Neuron (in vitro differentiated cells): ENCODE measurements around the gene DTNBP1.

Experiments
- H2AFZ ChIP-seq: one replicate; pipeline ENCODE4 v1.6.1; 2013; ENCODE audit warnings: low read depth, mild to moderate bottlenecking, inconsistent platforms, low read length, moderate library complexity
- H3K27me3 ChIP-seq: one replicate; pipeline ENCODE4 v1.6.1; 2013; ENCODE audit warnings: low read length; ENCODE audit not compliant: insufficient read depth
- H3K36me3 ChIP-seq: one replicate; pipeline ENCODE4 v1.6.1; 2013; ENCODE audit warnings: low read length; ENCODE audit not compliant: insufficient read depth
- H3K4me1 ChIP-seq: one replicate; pipeline ENCODE4 v1.6.1; 2013; ENCODE audit warnings: low read length; ENCODE audit not compliant: insufficient read depth
- H3K4me3 ChIP-seq: 2 replicates; pipeline ENCODE4 v1.5.1; 2013; ENCODE audit warnings: mild to moderate bottlenecking, low read length, moderate library complexity
- H3K9me3 ChIP-seq: one replicate; pipeline ENCODE4 v1.6.1; 2013; ENCODE audit warnings: low read length

Gene DTNBP1

GRCh38 chr6:15533379-15534026 is 129.3 kb downstream of the DTNBP1 start:
- Histone ChIP-seq H3K4me3 (no peak overlapping the region), H3K36me3 (no peaks in the 10 kb centered on the region), H3K4me1 (no peaks in the 10 kb centered on the region), H2AFZ (no peak overlapping the region), H3K27me3 (no peaks in the 10 kb centered on the region), H3K9me3 (no peaks in the 10 kb centered on the region)

- H3K4me3 ChIP-seq: no peak overlapping the region
- no peaks in the 10 kb centered on the region for H3K9me3 ChIP-seq
- H3K36me3 ChIP-seq: no peaks in the 10 kb centered on the region
These were observed 130.9 kb downstream of the DTNBP1 start for GRCh38 chr6:15531973-15532372.

DNA sequence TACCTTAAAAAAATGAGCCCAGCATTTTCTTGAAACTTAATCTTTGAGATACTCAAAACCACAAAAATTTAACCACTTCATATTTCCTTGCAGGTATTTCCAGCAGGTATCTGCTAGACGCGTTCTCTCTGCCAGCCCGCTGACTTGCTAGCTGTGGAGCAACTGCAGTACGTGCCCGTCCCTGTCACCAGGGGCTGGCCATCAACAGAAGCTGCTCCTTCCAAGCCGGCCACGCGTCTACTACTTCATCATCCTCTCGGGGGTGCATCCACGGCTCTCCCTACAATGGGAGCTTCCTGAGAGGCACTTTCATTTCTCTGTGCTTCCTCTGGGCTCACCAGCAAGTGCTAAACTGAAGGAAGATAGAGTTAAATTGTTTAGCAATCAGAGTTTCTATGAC is 132.4 kb downstream of the DTNBP1 start:
- peaks cover 2% of the 10 kb centered on the region for H3K9me3 ChIP-seq

More at GRCh38 chr6:15531973-15532372, 130.9 kb downstream of the DTNBP1 start:
- H2AFZ ChIP-seq: no peak overlapping the region
- H3K4me1 ChIP-seq: no peaks in the 10 kb centered on the region
- H3K27me3 ChIP-seq: no peaks in the 10 kb centered on the region

GRCh38 chr6:15528870-15529269 is 134.0 kb downstream of the DTNBP1 start:
- Histone ChIP-seq H3K27me3 (no peaks in the 10 kb centered on the region), H3K4me1 (no peaks in the 10 kb centered on the region), H3K4me3 (no peak overlapping the region), H3K36me3 (peaks cover 6% of the 10 kb centered on the region), H3K9me3 (peaks cover 4% of the 10 kb centered on the region), H2AFZ (no peak overlapping the region)

More for the DNA sequence above, 132.4 kb downstream of the DTNBP1 start:
- Histone ChIP-seq H3K4me1 (no peaks in the 10 kb centered on the region), H2AFZ (no peak overlapping the region), H3K27me3 (no peaks in the 10 kb centered on the region), H3K4me3 (no peak overlapping the region), H3K36me3 (no peaks in the 10 kb centered on the region)

- no peaks in the 10 kb centered on the region for H3K27me3 ChIP-seq
- peaks cover 10% of the 10 kb centered on the region for H3K36me3 ChIP-seq
- no peak overlapping the region for H2AFZ ChIP-seq
- no peaks in the 10 kb centered on the region for H3K4me1 ChIP-seq
- H3K9me3 ChIP-seq: peaks cover 5% of the 10 kb centered on the region
- no peak overlapping the region for H3K4me3 ChIP-seq
These were observed 134.8 kb downstream of the DTNBP1 start for GRCh38 chr6:15527838-15528617.

DNA sequence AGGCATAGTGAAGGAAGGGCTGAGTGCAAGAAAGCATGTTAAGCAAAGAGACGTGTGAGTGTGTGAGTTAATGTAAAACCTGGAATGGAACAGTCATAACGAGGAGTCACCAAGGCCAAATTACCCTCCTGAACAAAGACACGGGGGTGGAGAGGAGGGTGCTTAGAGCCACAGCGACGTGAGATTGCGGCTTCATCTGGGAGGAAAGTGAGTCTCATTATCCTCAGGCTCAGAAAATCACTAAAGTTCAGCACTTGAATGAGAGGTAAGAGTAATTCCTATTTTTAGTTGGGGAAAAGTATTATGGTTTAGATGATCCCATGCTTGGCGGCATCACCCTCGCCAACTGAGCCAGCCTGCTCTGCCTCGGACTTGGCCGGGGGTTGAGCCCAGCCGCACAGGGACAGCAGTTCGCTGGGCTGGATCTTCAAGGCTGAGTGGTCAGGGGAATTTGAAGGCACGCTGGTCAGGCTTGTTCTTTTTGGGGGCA is 136.6 kb downstream of the DTNBP1 start:
- Histone ChIP-seq H3K36me3 (peaks cover 27% of the 10 kb centered on the region), H3K4me3 (no peak overlapping the region), H3K9me3 (peaks cover 5% of the 10 kb centered on the region), H2AFZ (no peak overlapping the region), H3K4me1 (no peaks in the 10 kb centered on the region), H3K27me3 (no peaks in the 10 kb centered on the region)

- peaks cover 35% of the 10 kb centered on the region for H3K36me3 ChIP-seq
- peaks cover 5% of the 10 kb centered on the region for H3K9me3 ChIP-seq
- no peak overlapping the region for H3K4me3 ChIP-seq
- H2AFZ ChIP-seq: no peak overlapping the region
- no peaks in the 10 kb centered on the region for H3K27me3 ChIP-seq
- H3K4me1 ChIP-seq: no peaks in the 10 kb centered on the region
These were observed 137.9 kb downstream of the DTNBP1 start for GRCh38 chr6:15524861-15525401.

- Histone ChIP-seq H3K4me1 (no peaks in the 10 kb centered on the region), H3K9me3 (peaks cover 5% of the 10 kb centered on the region), H2AFZ (no peak overlapping the region), H3K36me3 (peaks cover 45% of the 10 kb centered on the region), H3K4me3 (no peak overlapping the region), H3K27me3 (no peaks in the 10 kb centered on the region)
These were observed 138.9 kb downstream of the DTNBP1 start for GRCh38 chr6:15523679-15524630.

DNA sequence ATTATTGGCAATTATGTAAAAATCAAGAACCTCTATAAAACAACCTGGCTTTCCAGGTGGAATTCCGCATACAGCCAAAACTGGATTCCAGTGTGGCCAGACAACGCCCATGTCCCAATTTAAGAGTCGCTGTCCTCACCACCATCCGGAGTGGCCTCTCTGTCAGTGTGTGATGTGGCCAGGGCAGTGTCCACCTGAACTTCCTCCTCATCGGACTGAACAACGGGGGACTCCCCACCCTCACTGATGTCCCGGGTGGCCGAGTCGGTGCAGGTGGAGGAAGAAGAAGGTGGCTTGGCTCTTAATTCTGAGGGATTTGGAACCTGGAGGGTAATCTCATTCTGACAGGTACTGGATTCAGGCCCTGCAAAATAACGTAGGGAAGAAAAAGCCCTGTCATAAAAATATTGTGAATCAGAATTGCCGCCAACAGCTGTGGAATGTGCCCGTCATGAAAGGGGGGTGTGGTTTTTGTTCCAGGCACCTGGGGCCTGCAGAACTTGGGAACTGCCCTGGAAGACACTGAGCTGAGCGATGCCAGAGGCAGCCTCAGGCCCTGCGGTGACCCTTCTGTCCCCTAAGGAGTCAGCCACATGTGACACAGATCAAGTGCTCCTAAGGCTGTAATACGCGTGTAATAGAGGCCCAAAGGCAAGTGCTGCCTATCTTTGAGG is 139.8 kb downstream of the DTNBP1 start:
- Histone ChIP-seq H3K27me3 (no peaks in the 10 kb centered on the region), H2AFZ (no peak overlapping the region), H3K9me3 (peaks cover 5% of the 10 kb centered on the region), H3K4me3 (no peak overlapping the region), H3K4me1 (no peaks in the 10 kb centered on the region), H3K36me3 (peaks cover 52% of the 10 kb centered on the region)

- H3K9me3 ChIP-seq: peaks cover 5% of the 10 kb centered on the region
- H3K36me3 ChIP-seq: peaks cover 57% of the 10 kb centered on the region
- no peak overlapping the region for H2AFZ ChIP-seq
- H3K27me3 ChIP-seq: no peaks in the 10 kb centered on the region
- H3K4me1 ChIP-seq: no peaks in the 10 kb centered on the region
- H3K4me3 ChIP-seq: no peak overlapping the region
These were observed 140.4 kb downstream of the DTNBP1 start for GRCh38 chr6:15522427-15522826.

- Histone ChIP-seq H3K4me1 (no peaks in the 10 kb centered on the region), H2AFZ (no peak overlapping the region), H3K9me3 (peaks cover 5% of the 10 kb centered on the region), H3K4me3 (no peak overlapping the region), H3K36me3 (peaks cover 60% of the 10 kb centered on the region), H3K27me3 (no peaks in the 10 kb centered on the region)
These were observed 140.8 kb downstream of the DTNBP1 start for GRCh38 chr6:15522026-15522425.

- no peak overlapping the region for H3K4me3 ChIP-seq
- peaks cover 65% of the 10 kb centered on the region for H3K36me3 ChIP-seq
- no peaks in the 10 kb centered on the region for H3K4me1 ChIP-seq
- H3K9me3 ChIP-seq: peaks cover 5% of the 10 kb centered on the region
- H2AFZ ChIP-seq: no peak overlapping the region
- no peaks in the 10 kb centered on the region for H3K27me3 ChIP-seq
These were observed 141.2 kb downstream of the DTNBP1 start for GRCh38 chr6:15521582-15521981.
